GM19025 (cell line): Measurements from ENCODE around the gene OTOG.

Experiments used
- ATAC-seq: cut with Tn5 transposase; IDR thresholded peaks from one replicate; pipeline ENCODE4 v1.9.1; 2021; ENCODE audit warnings: mild to moderate bottlenecking, low read depth, moderate library complexity; ENCODE audit not compliant: unreplicated experiment

Gene OTOG

DNA sequence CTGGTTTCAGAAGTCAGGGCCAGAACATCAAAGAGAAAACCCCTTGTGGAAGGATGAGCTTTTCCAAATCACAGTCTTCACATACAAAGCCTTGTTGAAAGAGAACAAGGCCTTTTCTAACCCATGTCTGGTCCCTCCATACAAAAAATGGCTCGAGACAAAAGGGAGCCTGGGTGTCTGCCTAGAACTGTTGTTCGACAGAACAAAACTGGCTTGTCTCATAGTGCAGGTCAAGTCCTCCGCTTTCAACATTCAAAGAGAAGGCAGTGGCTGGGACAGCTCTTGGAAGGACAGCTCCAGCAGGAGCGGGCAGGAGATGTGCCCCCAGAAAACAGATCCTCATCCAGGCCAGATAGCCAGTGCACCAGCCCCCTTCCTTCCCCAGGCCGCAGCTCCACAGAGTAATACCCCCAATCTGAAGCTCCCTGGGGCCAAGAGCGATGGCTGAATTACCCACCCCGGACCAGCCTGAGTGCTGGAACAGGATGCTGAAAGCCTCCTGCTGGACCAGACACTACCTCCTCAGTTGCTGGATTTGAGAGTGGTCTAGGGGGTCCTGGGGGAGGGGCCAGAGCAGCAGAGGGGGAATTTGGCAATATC is 30.4 kb upstream of the OTOG start:
- ATAC-seq, result no peak

GRCh38 chr11:17517186-17517585 is 29.9 kb upstream of the OTOG start:
- ATAC-seq, result no peak

DNA sequence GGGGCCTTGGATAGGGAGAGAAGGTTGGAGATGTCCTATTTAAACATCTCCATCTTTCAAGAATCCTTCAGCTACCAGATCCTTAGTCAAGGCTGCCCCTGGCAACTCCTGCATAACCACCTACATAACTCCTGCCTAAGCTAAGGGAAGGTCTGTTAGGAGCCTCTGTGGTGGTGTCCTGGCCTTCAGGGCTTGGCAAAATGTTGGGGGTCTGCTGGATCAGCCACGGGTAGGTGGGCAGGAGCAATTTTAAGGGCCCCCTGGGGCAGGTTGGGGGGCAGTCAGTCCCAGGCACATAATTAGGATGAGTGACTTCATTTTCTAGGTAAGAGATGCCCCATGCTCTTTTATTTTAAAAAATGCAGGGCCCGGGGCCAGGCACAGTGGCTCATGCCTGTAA is 28.7 kb upstream of the OTOG start:
- ATAC-seq, result no peak

- ATAC-seq, result no peak
Measured at GRCh38 chr11:17519061-17519885, 27.8 kb upstream of the OTOG start.

GRCh38 chr11:17521106-17521900 is 25.8 kb upstream of the OTOG start:
- no peak for ATAC-seq

- ATAC-seq, result no peak
Measured at GRCh38 chr11:17522655-17523054, 24.4 kb upstream of the OTOG start.

GRCh38 chr11:17524221-17524620 is 22.8 kb upstream of the OTOG start:
- ATAC-seq, result no peak

DNA sequence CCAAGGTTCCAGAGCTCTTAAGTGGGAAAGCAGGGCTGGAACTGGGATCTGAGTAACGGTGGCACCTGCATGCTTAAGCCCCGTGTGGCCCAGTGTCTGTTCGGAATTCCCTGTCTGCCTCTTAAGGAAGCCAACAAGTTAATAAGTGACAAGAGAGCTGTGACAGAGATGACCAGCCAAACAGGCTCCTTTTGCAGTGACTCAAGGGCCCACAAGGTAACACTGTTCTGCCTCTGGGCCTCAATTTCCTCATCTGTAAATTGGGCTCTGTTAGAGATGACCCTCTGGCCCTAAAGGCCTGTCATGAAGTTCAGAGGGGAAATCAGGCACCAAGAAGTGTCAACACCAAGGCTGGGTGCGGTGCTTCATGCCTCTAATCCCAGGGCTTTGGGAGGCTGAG is 21.5 kb upstream of the OTOG start:
- ATAC-seq, result no peak

- ATAC-seq, result no peak
Measured at GRCh38 chr11:17526326-17526725, 20.7 kb upstream of the OTOG start.

DNA sequence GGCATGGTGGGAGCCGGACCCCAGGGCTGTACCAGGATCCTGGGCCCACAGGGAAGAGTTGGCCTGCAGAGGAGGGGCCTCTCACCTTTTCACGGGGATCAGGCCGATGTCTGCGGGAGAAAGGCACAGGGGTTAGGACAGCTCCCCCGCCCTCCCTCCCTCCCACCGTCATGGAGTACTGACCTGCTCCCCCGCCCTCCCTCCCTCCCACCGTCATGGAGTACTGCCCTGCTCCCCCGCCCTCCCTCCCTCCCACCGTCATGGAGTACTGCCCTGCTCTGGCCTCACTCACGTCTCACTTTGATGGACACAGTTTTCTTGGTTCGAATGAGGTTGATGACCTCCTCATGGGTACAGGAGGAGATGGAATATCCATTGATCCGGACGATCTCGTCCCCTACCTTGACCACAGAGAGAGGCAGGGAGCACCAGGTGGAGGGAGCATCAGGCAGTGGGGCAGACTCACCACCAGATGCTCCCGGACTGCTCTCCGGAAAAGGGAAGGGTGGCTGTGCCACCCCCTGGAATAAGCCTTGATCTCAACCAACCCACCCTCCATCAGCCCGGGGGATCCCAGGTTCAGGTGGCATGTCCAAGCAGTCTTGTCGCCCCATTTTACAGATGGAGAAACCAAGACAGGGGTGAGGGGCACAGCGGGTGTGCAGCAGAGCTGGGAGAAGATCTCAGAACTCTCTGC is 20.0 kb upstream of the OTOG start:
- ATAC-seq, result no peak

GRCh38 chr11:17527628-17527995 is 19.4 kb upstream of the OTOG start:
- ATAC-seq, result no peak

GRCh38 chr11:17528181-17528691 is 18.8 kb upstream of the OTOG start:
- no peak for ATAC-seq

- ATAC-seq, result no peak
Measured at GRCh38 chr11:17528906-17529843, 17.9 kb upstream of the OTOG start.

- no peak for ATAC-seq
Measured at GRCh38 chr11:17529844-17530185, 17.2 kb upstream of the OTOG start.

- ATAC-seq, result no peak
Measured at GRCh38 chr11:17531071-17531600, 15.9 kb upstream of the OTOG start.

- no peak for ATAC-seq
Measured at GRCh38 chr11:17531636-17532113, 15.4 kb upstream of the OTOG start.

DNA sequence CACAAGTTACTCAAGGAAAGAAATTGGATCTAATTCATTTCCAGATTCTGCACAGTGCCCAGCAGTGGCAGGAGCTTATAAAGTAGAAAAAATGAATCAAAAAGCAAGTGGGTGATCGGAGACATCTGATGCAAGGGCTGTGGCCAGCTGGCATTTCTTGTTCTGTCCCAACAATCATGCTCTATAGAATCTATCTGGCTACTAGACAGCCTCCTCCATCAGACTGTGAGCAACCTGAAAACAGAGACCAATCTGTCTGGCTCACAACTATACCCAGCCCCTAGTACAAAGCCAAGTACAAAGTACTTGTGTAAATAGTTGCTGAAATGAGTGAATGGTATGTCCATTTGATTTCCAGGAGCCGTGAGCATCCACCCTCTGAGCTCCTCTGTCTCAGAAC is 14.3 kb upstream of the OTOG start:
- no peak for ATAC-seq

DNA sequence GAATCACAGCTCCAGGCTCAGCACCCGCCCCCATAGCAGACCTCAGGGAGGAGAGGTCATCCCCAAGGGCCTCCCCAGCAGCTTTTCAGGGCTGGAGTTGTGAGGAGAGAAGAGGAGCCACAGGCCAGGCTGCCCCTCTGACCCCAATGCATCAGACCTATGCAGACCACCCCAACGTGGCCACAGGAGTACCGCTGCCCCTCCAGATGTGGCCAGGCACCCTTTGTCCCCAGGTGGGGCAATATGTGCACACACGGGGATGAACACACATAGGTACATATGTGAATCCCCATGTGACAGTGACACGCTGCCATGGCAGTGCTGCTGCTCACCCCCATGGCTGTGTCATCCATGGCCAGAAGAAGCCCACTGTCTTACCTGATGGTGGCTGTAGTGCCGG is 13.7 kb upstream of the OTOG start:
- ATAC-seq, result no peak

DNA sequence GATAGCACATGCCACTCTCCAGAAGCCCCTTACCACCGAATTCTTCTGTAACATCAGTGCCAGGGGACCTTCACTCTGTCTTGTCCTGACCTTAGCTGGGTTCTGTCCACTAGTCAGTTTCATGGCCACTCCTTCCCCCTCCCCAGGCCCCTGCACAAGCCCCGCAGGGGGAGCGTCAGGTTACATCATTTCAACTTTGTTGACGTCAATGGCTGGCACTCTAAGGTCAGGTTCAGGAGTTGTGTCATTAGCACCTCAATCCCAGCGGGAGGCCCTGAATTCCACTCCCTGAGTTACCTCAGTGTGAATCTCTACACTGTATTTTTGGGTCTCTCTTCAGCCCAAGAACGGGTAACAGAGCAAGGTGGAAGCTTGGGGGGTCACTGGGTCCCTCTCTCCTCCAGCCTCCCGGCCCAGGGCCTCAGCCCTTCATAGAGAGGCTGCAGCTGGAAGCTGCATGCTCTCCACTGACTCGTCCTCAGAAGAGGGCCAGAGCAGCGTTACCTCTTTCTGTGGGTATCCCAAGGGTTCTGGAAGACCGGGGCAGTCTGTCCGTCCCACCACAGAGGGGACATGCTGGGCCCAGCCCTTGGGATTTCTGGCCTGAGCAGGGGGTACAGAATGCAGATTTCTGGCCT is 13.2 kb upstream of the OTOG start:
- ATAC-seq, result no peak
